ENCODE measurements around the gene NUDCD3. TPM values are rescaled to one million over a fixed set of nuclear protein-coding genes. Genes with fewer than 3 reads are reported as not detected.

NUDCD3 gene
- total RNA-seq, 1 donor from 2014 or later = 88.2 TPM

- no peak for DNase-seq
Observed at GRCh38 chr7:44400033-44400511, 90.4 kb downstream of the NUDCD3 start.

GRCh38 chr7:44398953-44399574 lies 91.4 kb downstream of the NUDCD3 start:
- DNase-seq = peak; percentile 82

GRCh38 chr7:44398511-44398911 lies 91.9 kb downstream of the NUDCD3 start:
- peak; percentile 87 for DNase-seq

GRCh38 chr7:44396931-44397545 lies 93.4 kb downstream of the NUDCD3 start:
- no peak for DNase-seq

GRCh38 chr7:44396496-44396895 lies 94.0 kb downstream of the NUDCD3 start:
- DNase-seq = no peak

GRCh38 chr7:44395067-44395466 lies 95.4 kb downstream of the NUDCD3 start:
- DNase-seq = no peak

- no peak for DNase-seq
Observed at GRCh38 chr7:44394636-44395035, 95.8 kb downstream of the NUDCD3 start.

GRCh38 chr7:44394112-44394447 lies 96.4 kb downstream of the NUDCD3 start:
- DNase-seq = no peak

- no peak for DNase-seq
Observed at GRCh38 chr7:44393238-44394111, 97.0 kb downstream of the NUDCD3 start.

GRCh38 chr7:44392618-44393010 lies 97.8 kb downstream of the NUDCD3 start:
- no peak for DNase-seq

- DNase-seq = no peak
Observed at GRCh38 chr7:44391746-44392617, 98.5 kb downstream of the NUDCD3 start.

- DNase-seq = no peak
Observed at GRCh38 chr7:44391171-44391570, 99.3 kb downstream of the NUDCD3 start.

GRCh38 chr7:44390701-44391100 lies 99.8 kb downstream of the NUDCD3 start:
- DNase-seq = no peak

GRCh38 chr7:44388089-44388970 lies 102.1 kb downstream of the NUDCD3 start:
- no peak for DNase-seq

GRCh38 chr7:44387389-44387788 lies 103.1 kb downstream of the NUDCD3 start:
- DNase-seq = no peak

GRCh38 chr7:44386139-44386913 lies 104.1 kb downstream of the NUDCD3 start:
- no peak for DNase-seq

- no peak for DNase-seq
Observed at GRCh38 chr7:44385434-44386138, 104.9 kb downstream of the NUDCD3 start.

GRCh38 chr7:44384586-44385433 lies 105.6 kb downstream of the NUDCD3 start:
- DNase-seq = no peak

- no peak for DNase-seq
Observed at GRCh38 chr7:44383566-44383965, 106.9 kb downstream of the NUDCD3 start.
